T-helper 1 cell treated with Interleukin-12 subunit alpha and Interleukin-12 subunit beta and Interleukin-4 antibody, amounts not matched to agents 30 μg/mL and 1 μg/mL, for 36 hours (primary cell): ENCODE data around the gene PPP1R3E.

Experiments
- H3K27ac Mint-ChIP-seq: one replicate; pipeline ENCODE4 v1.8.0; 2021; ENCODE audit warnings: mild to moderate bottlenecking, mixed read lengths
- H3K27me3 Mint-ChIP-seq: one replicate; pipeline ENCODE4 v1.8.0; 2021; ENCODE audit warnings: low read depth, mixed read lengths
- H3K36me3 Mint-ChIP-seq: one replicate; pipeline ENCODE4 v1.8.0; 2021; ENCODE audit warnings: low read depth, mixed read lengths
- H3K4me1 Mint-ChIP-seq: one replicate; pipeline ENCODE4 v1.8.0; 2021; ENCODE audit warnings: low read depth, mixed read lengths
- H3K4me3 Mint-ChIP-seq: one replicate; pipeline ENCODE4 v1.8.0; 2021; ENCODE audit warnings: mild to moderate bottlenecking, moderate library complexity, mixed read lengths
- H3K9me3 Mint-ChIP-seq: one replicate; pipeline ENCODE4 v1.8.0; 2021; ENCODE audit warnings: mixed read lengths

The PPP1R3E gene

DNA sequence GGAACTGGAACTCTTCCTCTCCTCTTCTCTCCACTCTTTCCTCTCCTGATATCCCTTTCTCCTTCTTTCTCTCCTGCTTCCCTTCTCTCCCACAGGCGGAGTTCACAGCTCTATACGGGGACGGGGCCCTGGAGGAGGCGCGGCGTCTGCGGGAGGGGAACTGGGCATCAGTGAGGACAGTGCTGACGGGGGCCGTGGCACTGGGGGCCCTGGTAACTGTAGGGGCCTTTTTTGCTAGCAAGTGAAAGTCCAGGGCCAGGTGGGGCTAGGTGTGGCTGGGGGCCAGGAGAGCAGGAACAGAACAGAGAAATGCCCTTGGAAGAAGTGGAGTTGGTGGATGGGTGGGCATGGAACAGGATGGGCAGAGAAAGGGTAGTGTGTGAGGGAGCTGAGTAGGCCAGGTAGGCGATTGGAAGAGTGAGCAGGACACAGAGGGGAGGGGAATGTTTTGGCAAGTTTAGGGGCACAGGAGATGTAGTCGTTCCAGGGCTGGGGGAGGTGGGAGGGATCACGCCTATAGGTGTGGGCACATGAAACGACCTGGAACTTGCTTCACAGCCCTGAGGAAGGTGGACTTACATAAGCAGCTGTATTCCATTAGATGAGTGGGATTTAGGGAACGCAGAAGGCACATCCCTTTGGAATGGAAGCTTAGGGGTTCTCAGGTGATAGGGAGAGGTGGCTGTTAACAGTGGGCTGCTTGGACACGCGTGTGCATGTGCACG, 6.2 kb upstream of the PPP1R3E start:
- Mint-ChIP-seq H3K4me1 (peaks cover 16% of the 10 kb centered on the region), H3K27me3 (peaks cover 14% of the 10 kb centered on the region), H3K4me3 (no peak overlapping the region), H3K27ac (no peak overlapping the region), H3K36me3 (peaks cover 3% of the 10 kb centered on the region), H3K9me3 (no peaks in the 10 kb centered on the region)

GRCh38 chr14:23307687-23308644, 5.3 kb upstream of the PPP1R3E start:
- Mint-ChIP-seq H3K9me3 (no peaks in the 10 kb centered on the region), H3K27me3 (peaks cover 14% of the 10 kb centered on the region), H3K4me1 (peaks cover 19% of the 10 kb centered on the region), H3K36me3 (peaks cover 3% of the 10 kb centered on the region), H3K4me3 (no peak overlapping the region), H3K27ac (no peak overlapping the region)

DNA sequence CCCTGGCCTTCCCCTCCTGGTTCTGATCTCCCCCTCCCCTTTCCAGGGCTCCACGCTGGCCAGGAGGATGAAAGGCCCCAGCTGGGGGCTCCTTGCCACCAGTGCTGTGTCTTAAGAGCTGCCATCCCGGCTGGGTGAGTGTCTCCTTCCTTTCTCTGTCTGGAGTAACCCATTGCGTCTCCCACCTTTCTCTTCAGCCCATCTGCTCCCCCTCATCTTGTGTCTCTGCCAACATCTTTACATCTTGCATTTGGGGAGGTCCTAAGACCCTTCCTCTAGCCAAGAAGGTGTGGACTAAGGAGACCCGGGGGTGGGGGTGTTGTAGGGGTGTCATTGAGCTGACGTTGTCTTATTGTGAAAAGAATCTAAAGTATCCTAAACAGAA, 4.5 kb upstream of the PPP1R3E start:
- Mint-ChIP-seq H3K9me3 (no peaks in the 10 kb centered on the region), H3K4me1 (peaks cover 21% of the 10 kb centered on the region), H3K36me3 (peaks cover 3% of the 10 kb centered on the region), H3K4me3 (peak overlapping the region; percentile 76), H3K27me3 (peaks cover 8% of the 10 kb centered on the region), H3K27ac (peak overlapping the region; percentile 47)

GRCh38 chr14:23306412-23307145, 3.9 kb upstream of the PPP1R3E start, which contains the start of gene BCL2L2:
Gene BCL2L2 (plus strand): TSS chr14:23306833. CDS start chr14:23307768, 935 bp downstream.
- Mint-ChIP-seq H3K27me3 (peaks cover 6% of the 10 kb centered on the region), H3K27ac (peak within 1 kb of the TSS; percentile 47), H3K36me3 (peaks cover 3% of the 10 kb centered on the region), H3K4me1 (peaks cover 21% of the 10 kb centered on the region), H3K9me3 (no peaks in the 10 kb centered on the region), H3K4me3 (peak within 1 kb of the TSS; percentile 76)

DNA sequence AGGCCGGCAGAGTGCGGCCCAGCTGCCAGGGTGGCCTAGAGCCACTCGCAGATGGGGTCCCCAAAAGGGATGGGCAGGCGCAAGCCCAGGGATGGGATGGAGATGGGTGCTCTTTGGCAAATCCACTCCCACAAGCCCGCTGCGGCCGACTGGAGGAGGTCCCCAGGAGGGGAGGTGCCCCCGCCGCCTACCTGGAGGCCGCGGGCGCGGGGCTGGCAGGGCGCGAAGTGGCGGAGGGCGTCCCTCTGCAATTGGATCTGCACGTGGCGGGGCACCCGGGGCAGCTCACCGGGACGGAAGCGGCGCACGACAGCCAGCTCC, 730 bp downstream of the PPP1R3E start:
- H3K27me3 Mint-ChIP-seq, result no peaks in the 10 kb centered on the region

GRCh38 chr14:23301288-23301968, 1.2 kb downstream of the PPP1R3E start:
- H3K36me3 Mint-ChIP-seq, result peaks cover 7% of the 10 kb centered on the region

More for the DNA sequence above, 730 bp downstream of the PPP1R3E start:
- Mint-ChIP-seq H3K27ac (peak overlapping the region; percentile 96), H3K4me3 (peak overlapping the region; percentile 89), H3K36me3 (peaks cover 7% of the 10 kb centered on the region), H3K4me1 (peaks cover 23% of the 10 kb centered on the region), H3K9me3 (no peaks in the 10 kb centered on the region)

DNA sequence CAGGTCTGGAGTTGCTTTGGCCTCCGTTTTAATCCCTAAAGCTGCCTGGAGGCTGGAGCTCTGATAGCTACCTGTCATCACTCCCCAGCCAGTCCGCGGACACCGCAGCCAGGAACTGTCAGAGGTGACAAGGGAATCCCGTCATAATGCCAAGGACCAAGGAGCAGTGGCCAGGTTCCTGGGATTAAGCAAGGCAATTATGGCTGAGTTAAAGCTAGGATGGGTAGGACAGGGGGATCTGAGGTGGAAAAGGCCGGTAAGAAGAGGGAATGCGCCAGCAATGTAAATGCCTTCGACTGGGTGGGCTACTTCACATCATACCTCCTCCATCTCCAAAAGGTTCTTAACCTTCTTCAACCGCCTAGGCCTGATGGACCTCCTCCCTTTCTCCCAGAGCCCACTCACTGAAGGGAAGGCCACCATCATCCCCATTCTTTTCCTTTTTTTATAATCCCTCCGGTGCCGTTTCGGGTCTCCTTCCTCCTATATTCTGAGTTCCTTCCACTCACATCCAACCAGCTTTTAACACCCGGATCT, 1.9 kb downstream of the PPP1R3E start:
- no peaks in the 10 kb centered on the region for H3K9me3 Mint-ChIP-seq
- peak overlapping the region; percentile 93 for H3K27ac Mint-ChIP-seq
- no peaks in the 10 kb centered on the region for H3K27me3 Mint-ChIP-seq
- peak overlapping the region; percentile 93 for H3K4me3 Mint-ChIP-seq
- peaks cover 18% of the 10 kb centered on the region for H3K4me1 Mint-ChIP-seq
- H3K36me3 Mint-ChIP-seq, result peaks cover 7% of the 10 kb centered on the region

More at GRCh38 chr14:23301288-23301968, 1.2 kb downstream of the PPP1R3E start:
- Mint-ChIP-seq H3K4me1 (peaks cover 23% of the 10 kb centered on the region), H3K27ac (peak overlapping the region; percentile 96), H3K4me3 (peak overlapping the region; percentile 93), H3K27me3 (no peaks in the 10 kb centered on the region), H3K9me3 (no peaks in the 10 kb centered on the region)

DNA sequence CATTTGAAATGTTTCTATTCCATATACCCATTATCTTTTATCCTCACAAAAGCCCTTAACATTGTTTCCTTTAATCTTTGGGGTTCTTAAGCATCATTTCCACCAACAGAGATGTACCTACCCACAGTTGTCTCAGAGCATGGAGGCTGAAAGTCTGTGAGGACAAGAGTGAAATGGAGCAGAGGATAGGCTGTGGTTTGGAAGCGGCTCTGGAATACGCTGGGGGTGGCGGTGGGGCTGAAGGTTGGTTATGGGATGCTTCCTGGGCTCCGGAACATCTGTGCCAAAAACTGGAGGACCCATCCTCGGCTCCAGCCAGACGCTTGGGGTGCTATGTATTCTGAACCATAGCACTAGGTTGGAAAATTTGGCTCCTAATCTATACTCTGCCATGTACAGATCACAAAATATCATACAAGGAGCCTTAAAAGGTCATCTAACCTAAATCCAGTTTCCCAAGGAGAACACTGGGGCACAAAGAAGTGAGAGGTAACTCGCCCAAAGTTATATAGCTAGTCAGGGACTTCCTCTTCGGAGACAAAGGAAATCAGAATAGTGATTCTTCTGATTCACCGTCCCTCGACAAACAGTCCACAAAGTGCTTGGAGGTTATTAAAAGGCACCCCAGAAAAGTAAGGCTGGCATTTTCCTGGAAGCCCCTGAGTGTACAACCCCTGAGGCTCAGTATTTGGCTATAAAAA, 2.5 kb downstream of the PPP1R3E start:
- Mint-ChIP-seq H3K4me3 (peak overlapping the region; percentile 93), H3K36me3 (peaks cover 7% of the 10 kb centered on the region), H3K9me3 (no peaks in the 10 kb centered on the region), H3K27ac (peak overlapping the region; percentile 93), H3K4me1 (peaks cover 22% of the 10 kb centered on the region), H3K27me3 (no peaks in the 10 kb centered on the region)

DNA sequence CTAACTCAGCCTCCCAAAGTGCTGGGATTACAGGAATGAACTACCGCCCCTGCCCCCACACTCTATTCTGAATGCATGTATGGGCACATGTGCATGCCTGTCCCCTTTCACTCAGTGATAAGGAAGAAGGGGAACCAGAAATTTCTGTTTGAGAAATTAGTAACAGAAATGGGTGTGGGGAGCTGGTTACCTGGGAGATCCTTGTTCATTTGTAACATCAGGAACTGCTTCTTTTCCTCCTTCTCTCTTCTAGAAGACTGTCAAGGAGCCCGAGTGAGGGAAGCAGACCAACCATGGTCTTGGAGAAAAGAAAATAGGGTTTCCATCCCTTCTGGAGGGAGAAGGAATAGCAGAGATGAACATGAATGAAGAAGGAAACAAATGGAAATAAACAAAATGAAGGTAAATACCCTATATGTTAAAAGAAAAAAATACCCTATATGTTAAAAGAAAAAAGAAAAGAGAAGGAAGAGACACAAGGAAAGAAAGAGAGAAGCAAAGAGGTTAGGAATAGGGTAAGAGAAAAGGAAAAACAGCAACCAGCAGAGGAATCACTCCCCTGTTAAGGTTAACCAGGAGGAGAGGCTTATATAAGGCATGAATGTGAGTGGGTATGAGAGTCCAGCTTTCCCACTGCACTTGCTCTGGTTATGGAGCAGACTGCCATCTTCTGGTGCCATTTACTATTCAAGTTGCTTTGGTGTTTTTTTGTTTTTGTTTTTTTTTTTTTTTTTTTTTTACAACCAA, 3.3 kb downstream of the PPP1R3E start:
- H3K4me3 Mint-ChIP-seq, result peak overlapping the region; percentile 31
- no peaks in the 10 kb centered on the region for H3K27me3 Mint-ChIP-seq
- H3K36me3 Mint-ChIP-seq, result peaks cover 7% of the 10 kb centered on the region
- H3K27ac Mint-ChIP-seq, result peak overlapping the region; percentile 23
- H3K9me3 Mint-ChIP-seq, result no peaks in the 10 kb centered on the region
- peaks cover 25% of the 10 kb centered on the region for H3K4me1 Mint-ChIP-seq

DNA sequence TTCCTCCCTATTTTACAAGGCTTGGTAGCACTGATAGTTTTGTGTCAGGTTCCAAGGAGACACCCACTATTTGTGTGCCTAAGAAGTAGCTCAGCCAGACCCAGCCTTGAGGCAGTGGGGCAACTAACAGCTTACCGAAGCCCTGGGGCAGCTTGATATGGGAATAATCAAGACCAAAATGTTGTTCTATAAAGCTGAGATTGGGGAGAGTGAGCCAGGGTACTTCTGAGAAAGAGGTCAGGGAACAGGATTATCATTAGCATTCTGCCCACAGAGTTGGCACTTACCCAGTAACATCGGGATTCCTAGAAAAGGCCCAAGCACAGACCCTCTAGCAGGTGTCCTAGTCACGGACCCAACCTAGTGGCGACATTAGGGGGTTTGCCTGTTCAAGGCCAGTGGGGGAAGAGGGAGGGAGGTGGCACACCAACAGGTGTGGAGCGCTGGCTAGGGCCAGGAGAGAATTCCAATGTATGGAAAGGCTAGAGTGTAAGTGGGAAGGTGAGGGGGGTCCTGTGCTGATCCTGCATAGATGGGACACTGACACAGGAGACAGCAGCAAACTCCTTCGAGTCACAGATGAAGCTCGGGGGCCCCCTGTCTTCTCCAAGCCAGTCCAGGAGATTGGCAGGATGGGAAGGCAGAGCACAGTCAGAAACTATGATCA, 4.9 kb downstream of the PPP1R3E start:
- Mint-ChIP-seq H3K4me3 (no peak overlapping the region), H3K36me3 (peaks cover 7% of the 10 kb centered on the region), H3K4me1 (peaks cover 22% of the 10 kb centered on the region), H3K27ac (no peak overlapping the region), H3K9me3 (no peaks in the 10 kb centered on the region), H3K27me3 (no peaks in the 10 kb centered on the region)

DNA sequence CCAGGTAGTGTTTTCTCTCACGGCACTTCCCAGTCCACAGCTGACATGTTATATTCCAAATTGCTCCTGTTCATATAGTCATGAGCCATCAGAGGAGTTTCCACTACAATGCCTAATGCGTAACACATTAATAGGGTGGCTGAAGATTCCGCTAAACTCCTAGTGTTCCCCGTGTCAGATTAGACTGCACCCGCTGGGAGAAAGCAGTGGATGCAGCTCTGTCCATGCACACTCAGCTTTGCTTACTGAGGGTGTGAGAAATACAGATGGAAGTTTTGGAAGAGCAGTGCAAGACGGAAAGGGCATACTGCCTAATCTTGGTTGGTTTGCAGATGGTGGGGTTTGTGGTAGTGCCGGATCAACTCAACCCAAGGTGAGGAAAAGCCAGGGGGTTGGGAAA, 5.6 kb downstream of the PPP1R3E start:
- no peaks in the 10 kb centered on the region for H3K9me3 Mint-ChIP-seq
- H3K36me3 Mint-ChIP-seq, result peaks cover 7% of the 10 kb centered on the region
- no peak overlapping the region for H3K27ac Mint-ChIP-seq
- peaks cover 20% of the 10 kb centered on the region for H3K4me1 Mint-ChIP-seq
- no peak overlapping the region for H3K4me3 Mint-ChIP-seq
- no peaks in the 10 kb centered on the region for H3K27me3 Mint-ChIP-seq

DNA sequence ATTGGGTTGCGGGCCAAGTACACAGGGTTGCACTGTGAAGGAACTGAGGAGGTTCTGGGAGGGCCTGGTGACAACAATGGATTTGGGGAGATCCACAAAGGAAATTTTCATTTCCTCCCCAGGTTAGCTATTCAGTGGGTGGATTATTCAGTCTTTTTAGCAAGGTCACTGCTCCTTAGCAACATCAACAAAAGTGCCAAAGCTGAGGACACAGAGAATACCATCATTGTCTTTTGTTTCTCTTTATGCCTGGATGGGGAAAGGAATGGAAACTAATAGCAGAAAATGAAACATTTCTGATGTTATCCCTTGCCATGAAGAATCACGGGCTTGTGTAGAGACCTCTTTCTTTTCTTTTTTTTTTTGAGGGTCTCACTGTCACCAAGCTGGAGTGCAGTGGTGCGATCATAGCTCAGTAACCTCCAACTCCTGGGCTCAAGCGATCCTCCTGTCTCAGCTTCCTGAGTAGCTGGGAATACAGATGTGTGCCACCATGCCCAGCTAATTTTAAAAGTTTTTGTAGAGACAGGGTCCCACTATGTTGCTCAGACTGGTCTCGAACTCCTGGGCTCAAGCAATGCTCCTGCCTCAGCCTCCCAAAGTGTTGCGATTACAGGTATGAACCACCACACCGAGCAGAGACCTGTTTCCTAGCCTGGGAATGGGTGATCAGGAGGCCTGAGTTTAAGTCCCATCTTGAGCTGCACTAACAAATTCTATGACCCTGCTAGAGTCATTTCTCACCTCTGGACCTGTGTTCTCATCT, 6.5 kb downstream of the PPP1R3E start:
- Mint-ChIP-seq H3K36me3 (peaks cover 7% of the 10 kb centered on the region), H3K4me1 (peaks cover 20% of the 10 kb centered on the region), H3K27ac (no peak overlapping the region), H3K9me3 (no peaks in the 10 kb centered on the region), H3K4me3 (no peak overlapping the region), H3K27me3 (no peaks in the 10 kb centered on the region)
